Erythroblast (primary cell): Measurements from ENCODE around the gene MAG.

Experiments used
- DNase-seq, 2 experiments: peaks; one replicate each; lab custom pipeline; 2025; lab: John Stamatoyannopoulos, UW
- GATA1 ChIP-seq: IDR thresholded peaks from 2 replicates; pipeline ENCODE4 v1.6.1; 2011; ENCODE audit warnings: low read depth, mild to moderate bottlenecking, control low read depth, low read length, moderate library complexity
- POLR2A ChIP-seq: IDR thresholded peaks from 2 replicates; pipeline ENCODE4 v1.6.1; 2011; ENCODE audit warnings: mild to moderate bottlenecking, low read length

The MAG gene

DNA sequence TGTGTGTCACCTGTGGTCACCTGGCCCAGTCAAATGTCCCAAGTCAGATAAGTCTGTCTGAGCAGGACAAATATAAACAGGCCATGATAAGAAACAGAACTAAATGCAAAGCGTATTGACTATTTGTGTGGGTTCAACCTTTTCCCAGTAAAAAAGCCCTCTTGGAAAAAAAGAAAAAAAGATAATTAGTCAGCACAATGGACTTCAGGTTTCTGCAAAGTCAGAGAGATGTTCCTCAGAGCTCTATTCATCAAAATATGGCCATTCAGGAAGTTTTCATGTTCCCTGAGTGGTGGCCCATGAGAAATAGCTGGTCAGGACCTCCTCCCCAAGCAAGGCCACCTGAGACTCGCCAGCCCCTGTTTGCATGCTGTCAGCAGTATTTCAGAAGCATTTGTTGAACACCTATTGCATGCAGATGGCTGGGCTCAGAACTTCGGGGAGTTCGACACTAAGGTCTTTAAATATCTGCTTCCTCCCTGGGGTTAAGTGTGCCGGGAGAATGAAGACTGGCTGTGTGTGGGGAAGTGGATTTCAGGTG, 69.0 kb downstream of the MAG start:
- DNase-seq: no peak
- TF ChIP-seq GATA1 (no peak), POLR2A (no peak)

DNA sequence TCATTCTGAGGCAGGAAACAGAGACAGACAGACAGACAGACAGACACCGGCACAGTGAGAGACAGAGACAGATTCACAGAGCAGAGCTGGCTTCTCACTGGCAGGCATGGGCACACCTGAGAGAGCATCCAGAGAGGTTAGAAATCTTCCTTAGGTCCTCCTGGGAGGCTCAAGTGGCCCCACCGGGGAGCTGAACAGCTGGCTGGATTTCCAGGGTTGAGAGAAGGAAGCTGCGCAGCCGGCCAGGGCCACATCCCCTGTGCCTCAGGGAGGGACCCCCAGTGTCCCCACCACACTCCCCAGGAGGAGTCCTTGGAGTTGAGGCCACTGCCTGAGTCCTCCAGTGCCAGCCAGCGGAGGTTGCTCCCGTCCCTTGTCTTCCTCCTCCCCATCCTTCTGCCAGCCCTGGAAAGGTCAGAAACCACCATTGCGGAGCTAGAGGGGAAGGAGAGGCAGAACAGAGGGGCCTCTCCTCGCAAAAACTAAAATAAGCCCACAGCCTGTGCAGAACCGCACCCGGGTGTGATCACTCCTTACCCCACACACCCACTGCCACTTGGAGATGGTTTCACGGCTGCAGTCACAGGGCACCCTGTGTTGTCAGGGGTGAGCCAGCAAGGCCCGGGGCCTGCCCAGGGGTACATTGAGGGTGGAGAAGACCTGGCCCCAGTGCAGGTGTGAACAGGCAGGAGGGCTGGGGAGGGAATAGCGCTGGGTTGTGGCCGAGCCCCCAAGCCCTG, 70.5 kb downstream of the MAG start:
- DNase-seq: no peak
- no peak for TF ChIP-seq GATA1
- no peak for TF ChIP-seq POLR2A

DNA sequence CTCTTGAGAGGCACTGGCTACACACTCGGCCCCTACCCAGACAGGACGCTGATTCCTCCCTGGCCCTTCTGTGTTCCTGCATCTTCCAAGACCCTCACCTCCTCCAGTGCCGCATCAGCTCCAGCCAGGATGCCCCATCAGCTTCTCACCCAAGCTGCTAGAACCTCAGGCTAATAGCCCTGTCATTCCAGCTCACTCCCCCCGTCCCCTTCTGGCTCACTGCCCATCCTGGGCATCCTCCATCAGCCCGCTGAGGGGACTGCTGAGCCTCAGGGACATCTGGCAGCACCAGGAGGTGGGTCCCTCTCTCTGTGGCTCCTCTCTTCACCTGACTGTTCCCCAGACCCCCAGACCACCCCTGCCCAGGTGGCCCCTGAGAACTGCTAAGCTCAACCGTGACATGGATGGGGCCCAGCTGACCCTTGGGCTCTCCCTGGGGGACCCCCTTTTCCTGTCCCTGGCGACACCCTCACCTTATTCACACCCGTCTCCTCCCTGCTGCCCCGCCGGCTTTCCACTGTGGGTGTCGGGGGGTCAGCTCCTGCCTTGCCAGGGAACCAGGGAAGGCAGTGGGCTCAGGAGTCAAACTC, 71.1 kb downstream of the MAG start:
- TF ChIP-seq POLR2A: no peak
- no peak for DNase-seq
